Subcutaneous adipose tissue (tissue), 4 donors: ENCODE measurements around the gene LYAR. TPM values are rescaled to one million over a fixed set of nuclear protein-coding genes. Genes with fewer than 3 reads are reported as not detected.

Source experiments
- total RNA-seq, 4 donors: library from RNA; depleted of rRNA; stranded (reverse); fragments of >200 nt; gene quantifications; one replicate each; pipeline ENCODE4 v1.1.0, GENCODE V29; 2016
- TF ChIP-seq, protein P1 (sequence below): fragments of 450-650 bp; IDR thresholded peaks from one replicate; pipeline ENCODE4 v1.5.1; 2016; ENCODE audit warnings: low read depth, mild to moderate bottlenecking, control low read depth, antibody characterized with exemption, moderate library complexity

The LYAR gene
- total RNA-seq, 4 donors from 2014 or later = 10.2 to 19.1 (median 13.5) TPM

DNA sequence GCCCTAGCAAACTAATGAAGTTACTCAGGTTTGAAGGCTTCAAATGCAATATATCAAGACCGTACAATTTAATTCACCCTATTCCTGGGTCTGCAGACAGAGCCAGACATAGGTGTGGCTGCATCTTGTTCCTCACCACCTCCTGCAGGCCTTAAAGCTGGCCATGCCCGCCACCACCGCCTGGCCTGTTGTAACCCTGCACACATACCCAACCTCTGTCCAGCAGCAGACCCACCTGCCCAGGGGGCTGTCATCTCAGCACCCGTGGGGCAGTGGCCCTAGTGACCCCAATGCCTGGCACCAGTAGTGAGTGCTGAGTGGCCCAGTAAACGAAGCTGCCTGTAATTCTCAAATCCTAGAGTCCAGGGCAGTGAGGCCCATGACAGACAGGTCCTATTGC lies 40.8 kb upstream of the LYAR start:
- TF ChIP-seq, protein P1, sequence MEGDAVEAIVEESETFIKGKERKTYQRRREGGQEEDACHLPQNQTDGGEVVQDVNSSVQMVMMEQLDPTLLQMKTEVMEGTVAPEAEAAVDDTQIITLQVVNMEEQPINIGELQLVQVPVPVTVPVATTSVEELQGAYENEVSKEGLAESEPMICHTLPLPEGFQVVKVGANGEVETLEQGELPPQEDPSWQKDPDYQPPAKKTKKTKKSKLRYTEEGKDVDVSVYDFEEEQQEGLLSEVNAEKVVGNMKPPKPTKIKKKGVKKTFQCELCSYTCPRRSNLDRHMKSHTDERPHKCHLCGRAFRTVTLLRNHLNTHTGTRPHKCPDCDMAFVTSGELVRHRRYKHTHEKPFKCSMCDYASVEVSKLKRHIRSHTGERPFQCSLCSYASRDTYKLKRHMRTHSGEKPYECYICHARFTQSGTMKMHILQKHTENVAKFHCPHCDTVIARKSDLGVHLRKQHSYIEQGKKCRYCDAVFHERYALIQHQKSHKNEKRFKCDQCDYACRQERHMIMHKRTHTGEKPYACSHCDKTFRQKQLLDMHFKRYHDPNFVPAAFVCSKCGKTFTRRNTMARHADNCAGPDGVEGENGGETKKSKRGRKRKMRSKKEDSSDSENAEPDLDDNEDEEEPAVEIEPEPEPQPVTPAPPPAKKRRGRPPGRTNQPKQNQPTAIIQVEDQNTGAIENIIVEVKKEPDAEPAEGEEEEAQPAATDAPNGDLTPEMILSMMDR = no peak

DNA sequence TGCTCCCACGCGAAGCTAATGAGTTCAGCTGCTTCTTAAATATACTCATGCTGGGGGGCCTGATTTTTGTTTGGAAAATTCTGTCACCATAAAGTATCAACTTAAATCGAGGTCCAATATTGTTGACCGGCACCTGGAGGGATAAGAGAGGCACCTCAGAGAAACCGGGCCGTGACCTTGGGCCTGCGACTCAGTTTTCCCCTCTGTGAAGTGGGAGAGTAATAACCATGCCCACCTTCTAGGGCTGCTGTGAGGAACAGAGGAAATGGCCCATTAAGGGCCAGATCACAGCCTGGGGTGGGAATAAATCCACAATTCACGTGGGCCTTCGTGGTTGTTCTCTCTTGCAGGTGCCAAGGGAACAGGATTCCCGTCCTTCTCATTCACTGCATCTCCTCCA lies 39.5 kb upstream of the LYAR start:
- TF ChIP-seq, protein P1 = no peak

DNA sequence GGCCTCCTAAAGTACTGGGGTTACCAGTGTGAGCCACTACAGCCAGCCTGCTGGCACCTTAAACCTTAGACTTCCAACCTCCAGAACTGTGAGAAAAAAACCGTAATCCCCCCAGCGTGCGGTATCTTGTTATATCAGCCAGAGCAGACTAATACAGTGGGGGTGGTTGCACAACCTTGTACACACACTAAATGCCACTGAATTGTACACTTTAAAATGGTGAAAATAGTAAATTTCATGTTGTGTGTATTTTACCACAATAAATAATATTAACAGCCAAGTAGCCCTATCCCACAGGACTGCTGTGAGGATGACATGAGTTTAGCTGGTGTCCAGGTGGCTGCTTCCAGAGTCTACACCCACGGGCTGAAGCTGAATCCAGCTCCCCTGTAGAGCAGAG lies 38.9 kb upstream of the LYAR start:
- TF ChIP-seq, protein P1 = no peak

DNA sequence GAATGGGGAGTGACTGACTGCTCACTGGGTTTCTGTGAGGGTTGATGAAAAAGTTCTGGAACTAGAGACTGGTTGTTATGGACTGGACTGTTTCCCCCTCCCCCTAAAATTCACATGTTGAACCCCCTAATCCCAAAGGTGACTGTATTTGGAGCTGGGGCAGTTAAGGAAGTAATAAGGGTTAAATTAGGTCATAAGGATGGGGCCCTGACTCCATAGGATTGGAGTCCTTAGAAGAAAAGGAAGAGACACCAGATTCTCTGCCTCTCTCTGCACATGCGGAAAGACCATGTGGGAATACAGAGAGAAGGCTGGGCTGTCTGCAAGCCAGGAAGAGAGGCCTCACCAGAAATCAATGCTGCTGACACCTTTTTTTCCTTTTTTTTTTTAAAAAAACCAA lies 38.3 kb upstream of the LYAR start:
- TF ChIP-seq, protein P1 = no peak

DNA sequence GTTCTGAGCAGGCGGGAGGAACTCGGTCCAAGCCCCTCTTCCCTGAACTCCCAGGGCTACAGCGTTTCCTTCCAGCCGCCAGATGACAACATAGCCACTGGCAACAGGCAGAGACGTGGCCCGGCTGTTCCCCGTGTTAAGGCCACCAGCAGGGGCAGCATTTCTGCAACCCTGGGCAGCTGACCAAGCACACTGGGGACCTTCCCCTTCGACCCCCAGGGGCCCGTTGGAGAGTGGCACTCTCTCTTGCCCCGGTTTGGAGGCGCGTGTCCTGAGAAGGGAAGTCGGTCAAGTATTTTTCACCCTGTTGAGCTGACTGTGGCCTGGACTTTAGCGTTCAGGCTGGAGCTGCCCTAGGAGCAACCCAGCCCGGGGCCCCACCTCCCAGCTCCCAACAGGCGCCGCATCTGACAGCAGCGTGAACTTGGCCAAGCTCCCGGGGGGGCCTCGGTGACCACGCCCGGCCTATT lies 37.7 kb upstream of the LYAR start:
- TF ChIP-seq, protein P1 = no peak

DNA sequence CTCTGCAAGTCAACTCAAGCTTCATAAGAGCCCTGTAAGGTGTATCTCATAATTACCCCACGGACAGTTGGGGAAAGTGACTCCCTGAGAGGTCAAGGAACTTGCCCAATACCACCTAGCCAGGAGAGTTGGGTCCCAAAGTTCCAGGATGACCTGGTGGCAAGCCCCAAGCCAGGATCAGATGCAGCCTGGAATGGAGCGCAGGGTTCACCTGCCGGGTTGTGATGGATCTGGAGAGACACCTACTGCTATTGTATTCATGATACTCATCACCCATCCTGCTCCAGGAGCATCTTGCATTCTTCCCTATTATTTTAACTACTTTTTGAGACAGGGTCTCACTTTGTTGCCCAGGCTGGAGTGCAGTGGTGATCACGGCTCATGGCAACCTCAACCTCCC lies 36.2 kb upstream of the LYAR start:
- TF ChIP-seq, protein P1 = no peak

DNA sequence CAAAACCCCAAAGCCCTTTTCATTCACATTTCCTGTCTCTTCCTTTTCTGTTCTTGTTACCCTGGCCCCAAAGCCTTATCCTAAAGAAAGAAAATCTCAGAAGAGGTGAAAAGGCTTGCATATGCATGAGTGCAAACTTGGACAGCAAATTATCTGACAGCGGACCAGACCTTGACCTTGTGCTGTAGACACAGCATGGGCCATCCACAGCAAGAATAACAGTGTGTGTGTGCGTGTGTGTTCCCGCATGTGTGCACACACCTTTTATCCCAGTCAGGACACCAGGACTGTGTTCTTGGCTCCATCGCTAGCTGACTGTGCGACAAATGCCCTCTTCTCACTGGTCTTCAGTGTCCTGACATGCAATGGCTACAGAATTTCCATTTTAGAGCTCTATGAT lies 35.4 kb upstream of the LYAR start:
- TF ChIP-seq, protein P1 = no peak
